OCI-LY1 (cell line): ENCODE measurements around the gene SYNJ1.

Experiments used
- EZH2 ChIP-seq: fragments of 200-600 bp; sonication (generic), shearing (Covaris generic); IDR thresholded peaks from 2 replicates; pipeline ENCODE4 v1.8.0; 2017; ENCODE audit warnings: borderline replicate concordance, mixed run types, mild to moderate bottlenecking, antibody characterized with exemption, low read length, moderate library complexity, mixed read lengths
- TF ChIP-seq, protein P1 (sequence below): fragments of 200-600 bp; sonication (generic), shearing (Covaris generic); IDR thresholded peaks from 2 replicates; pipeline ENCODE4 v1.5.1; 2017; ENCODE audit warnings: mild to moderate bottlenecking, antibody characterized with exemption, low read length, moderate library complexity, mixed read lengths

DNA sequence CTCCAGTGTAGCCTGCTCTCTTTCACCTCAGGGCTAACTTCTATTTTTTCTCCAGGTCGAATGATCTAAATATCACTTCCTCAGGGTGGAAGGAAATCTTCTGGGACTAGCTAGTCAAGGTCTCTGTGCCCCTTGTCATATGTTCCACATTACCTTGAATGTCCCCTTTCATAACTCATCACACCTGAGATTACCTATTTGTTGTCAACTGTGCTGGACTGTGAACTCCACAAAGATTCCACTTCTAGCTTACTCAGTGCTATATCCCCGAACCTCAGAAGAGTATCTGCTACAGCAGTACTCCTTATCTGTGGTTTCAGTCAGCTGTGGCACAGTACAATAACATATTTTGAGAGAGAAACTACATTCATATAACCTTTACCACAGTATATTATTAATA, 14.6 kb upstream of the SYNJ1 start:
- TF ChIP-seq, protein P1, sequence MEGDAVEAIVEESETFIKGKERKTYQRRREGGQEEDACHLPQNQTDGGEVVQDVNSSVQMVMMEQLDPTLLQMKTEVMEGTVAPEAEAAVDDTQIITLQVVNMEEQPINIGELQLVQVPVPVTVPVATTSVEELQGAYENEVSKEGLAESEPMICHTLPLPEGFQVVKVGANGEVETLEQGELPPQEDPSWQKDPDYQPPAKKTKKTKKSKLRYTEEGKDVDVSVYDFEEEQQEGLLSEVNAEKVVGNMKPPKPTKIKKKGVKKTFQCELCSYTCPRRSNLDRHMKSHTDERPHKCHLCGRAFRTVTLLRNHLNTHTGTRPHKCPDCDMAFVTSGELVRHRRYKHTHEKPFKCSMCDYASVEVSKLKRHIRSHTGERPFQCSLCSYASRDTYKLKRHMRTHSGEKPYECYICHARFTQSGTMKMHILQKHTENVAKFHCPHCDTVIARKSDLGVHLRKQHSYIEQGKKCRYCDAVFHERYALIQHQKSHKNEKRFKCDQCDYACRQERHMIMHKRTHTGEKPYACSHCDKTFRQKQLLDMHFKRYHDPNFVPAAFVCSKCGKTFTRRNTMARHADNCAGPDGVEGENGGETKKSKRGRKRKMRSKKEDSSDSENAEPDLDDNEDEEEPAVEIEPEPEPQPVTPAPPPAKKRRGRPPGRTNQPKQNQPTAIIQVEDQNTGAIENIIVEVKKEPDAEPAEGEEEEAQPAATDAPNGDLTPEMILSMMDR, result no peak
- no peak for TF ChIP-seq EZH2
